ENCODE data around the gene GABARAPL2.

- no peak for TF ChIP-seq ZBTB7A (tag by site-specific recombination; IDR thresholded peaks at IDR 0.05; ENCODE audit: low read depth)
- TF ChIP-seq CTCF (tag by site-specific recombination; IDR thresholded peaks at IDR 0.05) = no peak
- TF ChIP-seq ZNF777 (tag by site-specific recombination; IDR thresholded peaks at IDR 0.05; ENCODE audit: borderline replicate concordance) = no peak
- no peak for TF ChIP-seq ZNF768 (tag by site-specific recombination; IDR thresholded peaks at IDR 0.05)
- TF ChIP-seq, protein P1, sequence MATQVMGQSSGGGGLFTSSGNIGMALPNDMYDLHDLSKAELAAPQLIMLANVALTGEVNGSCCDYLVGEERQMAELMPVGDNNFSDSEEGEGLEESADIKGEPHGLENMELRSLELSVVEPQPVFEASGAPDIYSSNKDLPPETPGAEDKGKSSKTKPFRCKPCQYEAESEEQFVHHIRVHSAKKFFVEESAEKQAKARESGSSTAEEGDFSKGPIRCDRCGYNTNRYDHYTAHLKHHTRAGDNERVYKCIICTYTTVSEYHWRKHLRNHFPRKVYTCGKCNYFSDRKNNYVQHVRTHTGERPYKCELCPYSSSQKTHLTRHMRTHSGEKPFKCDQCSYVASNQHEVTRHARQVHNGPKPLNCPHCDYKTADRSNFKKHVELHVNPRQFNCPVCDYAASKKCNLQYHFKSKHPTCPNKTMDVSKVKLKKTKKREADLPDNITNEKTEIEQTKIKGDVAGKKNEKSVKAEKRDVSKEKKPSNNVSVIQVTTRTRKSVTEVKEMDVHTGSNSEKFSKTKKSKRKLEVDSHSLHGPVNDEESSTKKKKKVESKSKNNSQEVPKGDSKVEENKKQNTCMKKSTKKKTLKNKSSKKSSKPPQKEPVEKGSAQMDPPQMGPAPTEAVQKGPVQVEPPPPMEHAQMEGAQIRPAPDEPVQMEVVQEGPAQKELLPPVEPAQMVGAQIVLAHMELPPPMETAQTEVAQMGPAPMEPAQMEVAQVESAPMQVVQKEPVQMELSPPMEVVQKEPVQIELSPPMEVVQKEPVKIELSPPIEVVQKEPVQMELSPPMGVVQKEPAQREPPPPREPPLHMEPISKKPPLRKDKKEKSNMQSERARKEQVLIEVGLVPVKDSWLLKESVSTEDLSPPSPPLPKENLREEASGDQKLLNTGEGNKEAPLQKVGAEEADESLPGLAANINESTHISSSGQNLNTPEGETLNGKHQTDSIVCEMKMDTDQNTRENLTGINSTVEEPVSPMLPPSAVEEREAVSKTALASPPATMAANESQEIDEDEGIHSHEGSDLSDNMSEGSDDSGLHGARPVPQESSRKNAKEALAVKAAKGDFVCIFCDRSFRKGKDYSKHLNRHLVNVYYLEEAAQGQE (tag by site-specific recombination; IDR thresholded peaks at IDR 0.05) = no peak
- no peak for TF ChIP-seq ZNF585B (tag by site-specific recombination; IDR thresholded peaks at IDR 0.05)
- TF ChIP-seq ZNF175 (tag by site-specific recombination; IDR thresholded peaks at IDR 0.05) = no peak
- TF ChIP-seq KLF7 (tag by site-specific recombination; IDR thresholded peaks at IDR 0.05; ENCODE audit: borderline replicate concordance) = no peak
- TF ChIP-seq ZNF600 (tag by site-specific recombination; IDR thresholded peaks at IDR 0.05) = no peak
- no peak for TF ChIP-seq ZNF501 (tag by site-specific recombination; IDR thresholded peaks at IDR 0.05)
- TF ChIP-seq ZNF561 (tag by site-specific recombination; IDR thresholded peaks at IDR 0.05; ENCODE audit: borderline replicate concordance) = no peak
These were observed 47.0 kb upstream of the GABARAPL2 start for GRCh38 chr16:75519175-75519574.

Measured in HEK293 (cell line).